Testis (tissue), 2 donors: Measurements from ENCODE around the gene MCHR2.

ENCODE experiments used
- POLR2A ChIP-seq: fragments of 450-650 bp; IDR thresholded peaks from one replicate; pipeline ENCODE4 v1.6.1; 2017; ENCODE audit warnings: antibody characterized with exemption, mild to moderate bottlenecking, moderate library complexity
- TF ChIP-seq, protein P1 (sequence below), 3 experiments: fragments of 450-650 bp in 2 of 3; fragments of 200-600 bp in 1 of 3; sonication (generic) in 1 of 3; IDR thresholded peaks; one replicate each; pipeline ENCODE4 v1.5.1; 2016 to 2019; ENCODE audit warnings: antibody characterized with exemption in 3 of 3, mild to moderate bottlenecking in 2 of 3, moderate library complexity in 1 of 3

DNA sequence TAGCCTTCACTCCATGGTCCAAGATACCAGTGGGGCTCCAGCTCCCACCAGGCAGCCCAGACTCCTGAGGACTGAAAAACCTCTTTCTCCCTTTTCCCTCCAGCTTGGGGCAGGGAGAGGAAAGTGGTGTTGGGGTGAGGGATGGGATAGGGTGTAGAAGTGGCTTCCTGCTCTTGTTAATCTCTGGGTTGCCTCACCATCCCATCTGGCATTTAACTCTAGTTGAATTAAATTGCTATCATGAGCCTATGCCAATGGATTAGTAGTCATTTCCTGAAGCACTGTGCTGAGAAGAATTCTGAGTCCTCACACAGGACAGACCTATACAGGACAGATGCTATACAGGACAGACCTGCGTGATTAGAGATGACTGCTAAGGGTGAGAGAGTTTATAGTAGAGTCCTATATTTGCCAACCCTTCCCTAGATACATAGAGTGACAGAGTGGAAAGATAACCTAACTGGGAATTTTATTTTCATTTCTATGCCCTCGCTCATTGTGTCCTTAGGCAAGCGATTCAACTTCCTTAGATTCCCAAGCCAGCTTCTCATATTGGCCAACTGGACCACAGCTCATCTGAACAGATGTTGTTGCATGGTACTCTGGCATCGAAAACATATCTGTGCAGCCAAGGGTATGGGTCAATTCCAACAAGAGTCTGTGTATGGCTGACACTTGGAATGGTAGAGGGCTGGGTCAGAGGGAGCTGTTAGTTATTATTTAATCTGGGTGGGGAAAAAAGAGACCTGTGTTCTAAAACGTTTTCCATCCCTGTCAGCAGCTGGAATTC, 42.8 kb downstream of the MCHR2 start:
- TF ChIP-seq, protein P1, sequence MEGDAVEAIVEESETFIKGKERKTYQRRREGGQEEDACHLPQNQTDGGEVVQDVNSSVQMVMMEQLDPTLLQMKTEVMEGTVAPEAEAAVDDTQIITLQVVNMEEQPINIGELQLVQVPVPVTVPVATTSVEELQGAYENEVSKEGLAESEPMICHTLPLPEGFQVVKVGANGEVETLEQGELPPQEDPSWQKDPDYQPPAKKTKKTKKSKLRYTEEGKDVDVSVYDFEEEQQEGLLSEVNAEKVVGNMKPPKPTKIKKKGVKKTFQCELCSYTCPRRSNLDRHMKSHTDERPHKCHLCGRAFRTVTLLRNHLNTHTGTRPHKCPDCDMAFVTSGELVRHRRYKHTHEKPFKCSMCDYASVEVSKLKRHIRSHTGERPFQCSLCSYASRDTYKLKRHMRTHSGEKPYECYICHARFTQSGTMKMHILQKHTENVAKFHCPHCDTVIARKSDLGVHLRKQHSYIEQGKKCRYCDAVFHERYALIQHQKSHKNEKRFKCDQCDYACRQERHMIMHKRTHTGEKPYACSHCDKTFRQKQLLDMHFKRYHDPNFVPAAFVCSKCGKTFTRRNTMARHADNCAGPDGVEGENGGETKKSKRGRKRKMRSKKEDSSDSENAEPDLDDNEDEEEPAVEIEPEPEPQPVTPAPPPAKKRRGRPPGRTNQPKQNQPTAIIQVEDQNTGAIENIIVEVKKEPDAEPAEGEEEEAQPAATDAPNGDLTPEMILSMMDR (IDR thresholded peaks at IDR 0.05): no peak
- TF ChIP-seq POLR2A: no peak
